GM19023 (cell line): ENCODE data around the gene NEXN.

ENCODE experiments used
- ATAC-seq: cut with Tn5 transposase; IDR thresholded peaks from one replicate; pipeline ENCODE4 v1.9.1; 2021; ENCODE audit warnings: mild to moderate bottlenecking, moderate library complexity; ENCODE audit not compliant: unreplicated experiment

The NEXN gene

DNA sequence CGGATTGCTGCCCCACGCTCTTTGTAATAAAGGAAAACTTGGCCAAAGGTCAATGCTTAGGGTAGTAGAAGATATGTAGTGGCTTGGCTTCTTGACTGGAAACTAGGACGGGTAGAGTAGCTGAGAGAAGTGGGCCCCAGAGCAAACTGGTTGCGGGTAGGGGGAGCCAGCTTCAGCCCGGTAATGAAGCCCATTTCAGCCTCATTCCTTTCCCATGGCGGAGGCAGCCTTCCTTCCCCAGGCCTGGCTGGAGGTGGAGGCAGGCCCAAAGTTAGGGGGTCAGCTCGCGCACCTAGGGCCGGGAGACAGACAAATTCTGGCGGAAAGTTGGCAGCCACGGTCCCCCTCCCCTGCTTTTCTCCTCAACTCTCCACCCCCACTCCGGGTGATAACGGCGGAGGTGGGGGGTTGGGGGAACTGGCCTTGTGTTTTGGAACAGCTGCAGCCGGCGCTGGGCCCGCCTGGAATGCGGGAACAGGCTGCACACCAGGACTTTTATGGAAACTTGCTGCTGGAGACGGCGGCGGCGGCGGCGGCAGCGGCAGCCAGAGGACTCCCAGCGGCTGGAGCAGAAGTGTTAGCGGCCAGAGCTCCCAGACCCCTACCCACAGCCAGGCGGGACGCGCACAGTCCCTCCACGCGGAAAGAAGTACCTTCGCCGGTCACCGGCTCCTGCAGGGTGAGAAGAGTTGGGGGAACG lies at the start of gene NEXN:
TSS of gene NEXN (plus strand) at position 544 of the 700 bp plus-strand sequence. CDS start 27,483 bp downstream, outside the sequence.
- ATAC-seq = peak; percentile 33

DNA sequence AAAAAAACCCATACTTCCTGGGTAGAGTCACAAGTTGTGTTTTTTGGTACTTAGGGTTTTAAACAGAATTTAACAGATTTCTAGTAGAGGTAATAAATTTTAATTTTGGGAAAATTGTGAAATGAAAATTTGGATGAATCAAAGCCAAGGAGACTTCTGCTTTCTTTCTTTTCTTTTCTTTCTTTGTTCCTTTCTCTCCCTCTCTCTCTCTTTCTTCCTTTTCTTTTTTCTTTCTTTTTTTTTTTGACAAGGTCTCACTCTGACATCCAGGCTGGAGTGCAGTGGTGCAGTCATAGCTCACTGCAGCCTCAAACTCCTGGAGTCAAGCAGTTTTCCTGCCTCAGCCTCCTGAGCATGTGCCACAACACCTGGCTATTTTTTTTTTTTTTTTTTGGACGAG lies 46.9 kb upstream of the NEXN start:
- ATAC-seq = no peak

DNA sequence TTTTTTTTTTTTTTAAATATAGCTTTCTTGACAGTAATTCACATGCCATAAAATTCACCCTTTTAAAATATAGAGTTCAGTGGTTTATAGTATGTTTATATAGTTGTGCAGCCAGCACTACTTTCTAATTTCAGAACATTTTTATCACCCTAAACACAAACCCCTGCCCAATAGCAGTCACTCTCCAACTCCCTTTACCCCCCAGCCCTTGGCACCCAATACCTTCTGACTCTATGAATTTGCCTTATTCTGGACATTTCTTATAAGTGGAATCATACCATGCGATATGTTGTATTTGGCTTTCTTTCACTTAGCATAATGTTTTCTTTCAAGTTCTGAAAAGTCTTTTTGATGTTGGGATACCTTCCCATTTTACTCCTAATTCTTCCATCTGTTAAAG lies 42.5 kb upstream of the NEXN start:
- no peak for ATAC-seq

DNA sequence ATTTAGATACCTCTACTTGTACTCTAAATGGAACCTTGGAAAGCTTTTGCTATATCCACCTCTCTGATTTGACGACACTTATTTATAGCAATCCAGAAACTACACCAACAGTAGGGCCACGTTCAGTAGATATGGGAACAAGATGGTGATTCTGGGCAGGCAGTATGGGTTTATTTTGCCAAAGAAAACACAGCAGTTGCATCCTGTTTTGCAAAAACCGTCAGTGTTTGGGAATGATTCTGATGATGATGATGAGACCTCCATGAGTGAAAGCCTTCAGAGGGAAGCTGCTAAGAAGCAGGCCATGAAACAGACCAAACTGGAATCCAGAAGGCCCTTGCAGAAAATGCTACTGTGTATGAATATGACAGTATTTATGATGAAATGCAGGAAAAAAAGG lies 41.5 kb upstream of the NEXN start:
- no peak for ATAC-seq

DNA sequence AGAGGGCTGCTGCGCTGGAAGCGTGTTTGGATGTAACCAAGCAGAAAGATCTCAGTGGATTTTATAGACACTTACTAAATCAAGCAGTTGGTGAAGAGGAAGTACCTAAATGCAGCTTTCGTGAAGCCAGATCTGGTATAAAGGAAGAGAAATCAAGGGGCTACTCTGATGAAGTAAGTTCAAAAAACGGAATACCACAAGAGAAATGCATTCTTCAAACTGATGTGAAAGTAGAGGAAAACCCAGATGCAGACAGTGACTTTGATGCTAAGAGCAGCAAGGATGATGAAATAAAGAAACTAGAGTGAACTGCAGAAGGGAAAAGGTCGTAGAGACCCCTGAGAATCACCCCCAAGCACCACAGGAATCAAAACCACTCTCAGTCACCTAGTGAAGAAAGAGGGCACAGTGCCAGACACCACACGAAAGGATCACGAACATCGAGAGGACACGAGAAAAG lies 40.8 kb upstream of the NEXN start:
- ATAC-seq = no peak

DNA sequence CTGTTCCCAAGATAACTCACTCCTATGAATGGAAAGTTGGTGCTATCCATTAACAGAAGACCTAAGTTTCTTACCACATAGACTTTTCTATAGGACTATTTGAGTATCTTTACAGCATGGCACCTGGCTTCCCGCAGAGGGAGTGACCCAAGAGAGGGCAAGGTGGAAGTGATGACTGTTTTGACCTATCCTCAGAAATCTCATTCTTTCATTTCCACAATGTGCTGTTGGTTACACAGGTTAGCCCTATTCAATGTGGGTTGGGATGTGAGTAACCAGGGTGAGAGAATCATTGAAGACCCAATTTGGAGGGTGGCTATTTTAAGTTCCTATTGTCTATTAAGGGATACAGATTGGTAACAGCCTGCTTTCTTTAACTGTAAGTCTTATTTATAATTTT lies 38.3 kb upstream of the NEXN start:
- ATAC-seq = no peak

DNA sequence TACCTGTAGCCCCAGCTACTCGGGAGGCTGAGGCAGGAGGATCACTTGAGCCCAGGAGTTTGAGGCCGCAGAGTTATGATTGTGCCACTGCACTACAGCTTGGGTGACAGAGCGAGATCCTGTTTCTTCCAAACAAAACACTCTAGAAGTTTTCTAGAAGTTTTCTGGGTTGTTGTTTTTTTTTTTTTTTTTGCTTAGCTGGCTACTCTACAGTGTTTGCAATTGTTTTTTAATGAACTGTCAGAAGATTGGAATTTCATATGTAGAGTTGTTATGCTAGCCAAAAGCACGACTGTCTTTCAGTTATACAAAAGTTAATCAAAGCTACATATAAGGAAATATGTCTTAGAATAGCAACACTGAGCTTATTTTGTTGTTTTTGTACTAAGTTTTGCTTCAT lies 30.9 kb upstream of the NEXN start:
- ATAC-seq = no peak

DNA sequence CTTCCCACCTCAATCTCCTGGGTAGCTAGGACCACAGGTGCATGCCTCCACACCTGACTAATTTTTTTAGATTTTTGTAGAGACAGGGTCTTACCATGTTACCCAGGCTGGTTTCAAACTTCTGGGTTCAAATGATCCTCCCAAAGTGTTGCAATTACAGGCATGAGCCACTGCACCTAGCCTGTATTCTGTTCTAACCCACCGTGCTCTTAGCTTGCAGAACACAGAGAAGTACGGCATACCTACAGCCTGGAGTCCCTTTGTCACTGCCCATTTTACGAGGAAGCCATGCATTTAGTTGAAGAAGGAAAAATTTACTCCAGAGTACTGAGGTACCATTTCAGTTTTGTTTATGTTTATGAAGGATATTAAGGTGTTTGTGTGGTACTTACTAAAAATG lies 29.7 kb upstream of the NEXN start:
- no peak for ATAC-seq

DNA sequence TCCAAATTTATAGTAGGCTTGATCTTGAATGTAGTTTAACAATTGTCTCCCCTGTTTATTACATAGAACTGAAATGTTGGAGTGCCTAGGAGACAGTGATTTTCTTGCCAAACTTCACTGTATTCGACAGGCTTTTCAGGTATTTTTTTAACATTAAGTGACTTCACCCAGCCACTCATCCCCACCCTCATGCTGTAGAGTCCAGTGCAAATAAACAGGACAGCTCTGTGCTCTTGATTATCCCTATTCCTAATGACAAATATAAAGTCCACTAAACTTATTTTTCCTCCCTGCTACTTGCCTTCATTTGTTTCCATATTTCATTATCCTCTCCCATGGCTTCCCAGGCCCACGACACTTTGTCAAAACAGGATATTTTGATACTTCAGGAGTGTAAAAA lies 29.2 kb upstream of the NEXN start:
- ATAC-seq = no peak

DNA sequence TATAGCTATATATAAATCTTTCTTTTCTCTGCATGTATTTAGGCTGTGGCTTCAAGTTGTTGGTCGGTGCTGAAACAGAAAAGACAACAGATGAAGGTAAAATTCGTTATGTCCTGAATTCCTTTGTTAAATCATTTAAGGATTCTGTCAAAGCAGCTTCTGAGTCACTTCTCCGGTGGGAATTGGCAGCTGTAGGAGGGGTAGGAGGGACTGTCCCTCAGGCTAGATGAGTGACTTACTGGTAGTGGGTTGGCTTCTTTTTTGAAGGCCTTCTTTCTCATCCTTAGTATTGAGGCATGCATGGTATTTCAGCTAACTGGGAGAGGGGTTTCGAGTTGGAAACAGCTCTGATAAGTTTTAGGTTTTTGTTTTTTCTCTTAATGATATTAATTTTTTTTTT lies 22.1 kb upstream of the NEXN start:
- ATAC-seq = no peak

DNA sequence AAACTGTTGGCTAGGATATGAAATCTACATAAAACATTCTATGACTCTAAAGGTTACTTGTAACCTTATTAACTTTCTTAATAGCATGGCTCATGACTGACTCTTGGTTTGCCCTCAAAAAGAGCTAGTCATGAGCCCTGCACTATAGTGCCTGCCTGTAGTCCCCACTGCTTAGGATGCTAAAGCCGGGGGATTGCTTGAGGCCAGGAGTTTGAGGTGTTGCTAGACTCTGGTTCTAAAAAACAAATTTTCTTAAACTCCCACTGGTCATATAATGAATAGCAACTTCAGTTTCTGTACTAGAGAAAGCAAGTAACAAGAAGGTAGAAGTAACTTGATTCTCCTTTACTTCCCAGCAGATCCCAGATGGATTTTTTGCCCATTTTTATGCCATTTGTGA lies 15.8 kb upstream of the NEXN start:
- ATAC-seq = no peak

DNA sequence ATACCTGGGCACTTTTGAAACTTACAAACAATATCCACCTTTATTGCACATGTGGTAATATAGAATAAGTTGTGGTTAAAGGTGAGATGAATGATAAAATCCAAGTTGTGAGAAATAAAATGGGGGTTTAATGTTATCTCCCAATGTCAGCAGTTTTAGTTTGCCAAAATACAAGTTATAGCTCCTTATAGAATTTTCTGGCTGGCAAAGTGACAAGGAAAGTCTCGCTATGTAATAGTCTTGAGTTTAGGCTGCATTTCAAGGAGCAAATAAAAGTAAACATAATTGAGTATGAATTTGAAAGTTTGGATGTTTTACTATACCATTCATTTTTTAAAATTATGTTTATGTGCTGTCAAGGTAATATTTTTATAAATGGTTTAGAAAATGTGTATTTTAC lies 15.0 kb upstream of the NEXN start:
- no peak for ATAC-seq

DNA sequence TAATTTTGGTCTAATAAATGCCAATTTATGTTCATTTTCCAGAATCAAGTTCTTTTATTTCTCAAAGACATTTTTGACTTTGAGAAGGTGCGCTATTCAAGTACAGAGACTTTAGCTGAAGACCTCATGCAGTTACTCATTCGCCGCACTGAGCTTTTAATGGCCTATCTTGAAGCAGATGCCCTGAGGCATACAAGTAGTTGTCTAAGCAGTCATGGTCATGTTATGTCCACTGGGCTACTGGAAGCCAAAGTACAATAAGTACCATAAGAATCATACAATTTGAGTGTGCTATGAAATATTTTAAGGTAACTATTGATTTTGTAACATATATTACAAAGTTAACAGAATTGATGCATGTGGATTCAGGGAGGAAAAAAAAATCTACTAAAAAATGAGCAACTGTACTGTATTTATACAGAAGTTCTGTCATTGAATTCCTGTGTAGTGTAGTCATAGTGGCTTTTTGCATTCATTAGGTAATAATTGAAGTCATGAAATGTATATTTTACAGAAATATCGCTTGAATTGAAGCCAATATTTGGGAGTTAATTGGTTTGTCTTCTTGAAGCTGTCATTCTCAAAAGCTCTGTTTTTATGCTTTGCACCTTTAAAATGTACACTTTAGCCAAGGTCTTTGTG lies 13.5 kb upstream of the NEXN start:
- no peak for ATAC-seq

DNA sequence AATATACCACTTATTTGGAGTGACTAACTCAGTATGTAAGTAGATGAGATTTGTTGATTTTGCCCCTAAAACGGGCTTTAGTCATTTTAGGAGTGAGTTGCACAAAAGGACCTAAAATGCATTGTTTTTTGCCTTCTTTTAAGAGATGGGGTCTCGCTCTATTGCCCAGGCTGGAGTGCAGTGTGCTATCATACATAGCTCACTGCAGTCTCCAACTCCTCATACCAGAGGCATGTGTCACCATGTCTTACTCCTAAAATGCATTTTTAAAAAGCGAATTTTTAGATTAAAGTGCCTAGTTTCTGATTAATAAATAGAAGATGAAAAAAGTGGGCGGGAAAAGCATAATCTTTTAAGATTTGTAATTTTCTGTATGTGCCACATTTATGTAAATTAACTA lies 11.5 kb upstream of the NEXN start:
- no peak for ATAC-seq

DNA sequence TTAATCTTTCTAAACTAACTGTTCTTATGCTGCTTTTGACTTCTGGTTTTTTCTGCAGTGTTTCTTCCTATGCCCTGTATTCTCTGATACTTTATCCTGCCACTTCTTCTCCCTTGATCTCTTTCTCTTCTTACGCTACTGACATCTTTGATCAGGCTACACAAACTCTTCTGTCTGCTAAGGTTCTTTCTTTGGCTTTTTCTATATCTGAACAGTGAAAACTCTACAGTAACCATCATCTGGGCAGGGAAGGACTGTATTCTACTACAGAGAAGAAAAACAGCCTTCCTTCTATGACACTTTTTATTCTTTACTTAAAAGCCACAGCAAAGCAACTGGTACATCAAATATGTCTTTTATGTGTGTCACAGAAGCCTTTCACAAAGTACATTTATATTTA lies 7.4 kb upstream of the NEXN start:
- no peak for ATAC-seq

DNA sequence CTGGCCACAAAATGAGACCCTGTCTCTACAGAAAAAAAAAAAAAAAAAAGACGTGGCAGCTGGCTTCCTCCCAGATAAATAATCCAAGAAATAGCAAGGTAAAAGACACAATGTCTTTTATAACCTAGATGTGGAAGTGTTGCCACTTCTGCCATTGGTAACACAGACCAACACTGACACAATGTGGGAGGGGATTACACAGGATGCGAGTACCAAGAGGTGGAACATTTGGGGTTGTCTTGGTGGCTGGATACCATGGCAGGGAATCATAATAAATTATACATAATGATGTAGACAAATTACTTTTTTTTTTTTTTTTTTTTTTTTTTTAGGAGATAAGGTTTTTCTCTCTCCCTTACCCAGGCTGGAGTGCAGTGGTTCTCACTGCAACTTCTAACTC lies 6.0 kb upstream of the NEXN start:
- ATAC-seq = no peak

DNA sequence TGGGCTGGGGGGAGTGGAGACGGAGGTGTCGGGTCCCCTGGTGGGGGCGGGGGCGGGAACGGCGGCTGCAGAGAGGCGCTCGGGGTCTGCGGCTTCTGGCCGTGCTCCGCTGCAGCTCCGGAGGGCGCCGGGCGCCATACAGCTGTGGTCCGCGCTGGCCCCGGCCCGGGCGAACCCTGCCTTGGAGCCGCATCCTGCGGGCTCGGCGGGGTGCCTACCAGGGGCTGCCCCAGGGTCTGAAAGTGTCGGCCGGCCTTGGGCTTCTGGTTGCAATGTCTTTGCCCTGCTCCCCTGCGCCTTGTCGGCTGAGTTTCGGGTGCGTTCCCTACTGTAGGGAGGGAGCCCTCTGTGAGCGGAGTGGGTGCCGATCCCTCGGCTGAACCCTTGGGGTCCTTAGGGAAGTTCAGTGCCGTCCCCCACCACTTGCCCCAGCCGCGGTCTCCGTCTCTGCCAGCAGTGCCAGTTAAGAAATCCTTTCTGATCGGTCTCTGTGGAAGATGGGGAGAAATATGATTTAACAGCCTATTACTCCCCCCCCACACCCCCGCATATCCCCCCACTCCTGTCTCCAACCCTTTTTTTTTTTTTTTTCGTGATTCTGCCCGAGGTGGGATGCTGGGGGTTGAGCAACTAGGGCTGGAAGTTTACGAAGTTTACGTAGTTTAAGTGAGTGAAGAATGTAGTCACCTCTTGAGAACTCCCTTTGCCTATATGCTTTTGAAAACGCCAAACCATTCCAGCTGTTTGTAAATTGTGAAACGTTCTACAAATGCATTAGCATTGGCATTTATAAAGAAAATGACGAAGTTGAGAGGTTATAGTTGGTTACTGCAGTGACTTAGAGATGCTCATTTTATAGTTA lies 588 bp downstream of the NEXN start:
- peak; percentile 77 for ATAC-seq

DNA sequence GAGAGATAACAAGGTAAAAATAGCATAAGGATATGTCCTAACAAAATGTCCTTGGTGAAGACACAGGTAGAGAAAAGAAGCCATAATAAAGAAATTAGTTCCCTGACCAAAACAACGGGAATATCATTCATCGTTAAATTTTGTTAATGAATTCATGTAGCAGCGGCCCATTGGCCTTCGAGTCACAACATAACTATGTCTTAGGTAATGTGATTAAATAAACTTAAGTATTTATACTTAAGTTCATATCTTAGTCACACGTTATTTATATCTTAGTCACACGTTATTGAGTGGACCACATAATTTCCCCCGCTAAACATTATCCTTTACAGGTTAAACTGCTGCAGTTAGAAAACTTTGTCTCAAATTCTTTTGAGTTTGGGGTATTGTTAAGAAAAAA lies 1.2 kb downstream of the NEXN start:
- ATAC-seq = no peak

DNA sequence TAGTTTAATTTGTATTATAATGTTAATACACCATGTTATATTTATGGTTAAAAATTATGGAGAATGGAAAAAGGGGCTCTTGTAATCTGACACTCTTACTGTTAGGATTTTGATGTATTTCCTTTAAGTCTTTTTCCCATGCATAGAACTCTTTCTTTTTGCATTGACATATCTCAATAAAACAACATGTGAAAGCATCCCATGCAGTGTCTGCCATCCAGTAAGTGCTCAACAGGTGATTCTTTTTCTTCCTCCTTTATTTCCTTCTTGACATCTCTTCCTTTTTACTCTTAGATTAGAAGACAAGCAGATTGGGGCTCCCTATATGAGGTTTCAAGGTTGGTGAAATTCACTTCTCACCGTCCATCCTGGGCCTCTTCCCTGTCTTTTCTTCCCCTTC lies 2.8 kb downstream of the NEXN start:
- no peak for ATAC-seq

DNA sequence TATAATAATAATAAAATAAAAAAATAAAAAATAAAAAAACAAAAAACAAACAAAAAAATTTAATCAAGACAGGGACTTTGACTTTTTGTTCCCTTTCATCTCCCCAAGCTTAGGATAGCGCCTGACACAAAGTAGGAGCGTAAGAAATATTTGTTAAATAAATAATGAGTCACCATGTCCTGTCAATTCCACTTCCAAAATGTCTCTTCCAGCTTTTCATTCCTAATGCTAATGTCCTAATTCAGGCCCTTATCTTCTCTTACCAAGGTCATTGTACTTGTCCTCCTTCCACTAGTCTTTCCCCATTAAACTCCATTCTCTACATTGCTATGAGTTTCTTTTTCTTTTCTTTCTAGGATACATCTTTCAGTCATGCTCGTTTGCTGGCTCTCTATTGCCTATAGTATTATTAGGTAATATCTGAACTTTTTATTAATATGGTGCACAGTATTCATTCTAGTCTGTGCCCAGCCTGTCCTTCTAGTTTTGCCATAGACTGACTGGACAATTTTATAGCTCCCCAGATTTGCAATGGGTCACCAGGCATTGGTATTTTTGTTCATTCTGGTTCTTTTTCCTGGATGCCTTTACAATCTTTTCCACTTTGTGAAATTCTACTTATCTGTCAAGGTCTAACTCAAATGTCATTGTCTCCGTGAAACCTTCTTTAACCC lies 11.4 kb downstream of the NEXN start:
- no peak for ATAC-seq

DNA sequence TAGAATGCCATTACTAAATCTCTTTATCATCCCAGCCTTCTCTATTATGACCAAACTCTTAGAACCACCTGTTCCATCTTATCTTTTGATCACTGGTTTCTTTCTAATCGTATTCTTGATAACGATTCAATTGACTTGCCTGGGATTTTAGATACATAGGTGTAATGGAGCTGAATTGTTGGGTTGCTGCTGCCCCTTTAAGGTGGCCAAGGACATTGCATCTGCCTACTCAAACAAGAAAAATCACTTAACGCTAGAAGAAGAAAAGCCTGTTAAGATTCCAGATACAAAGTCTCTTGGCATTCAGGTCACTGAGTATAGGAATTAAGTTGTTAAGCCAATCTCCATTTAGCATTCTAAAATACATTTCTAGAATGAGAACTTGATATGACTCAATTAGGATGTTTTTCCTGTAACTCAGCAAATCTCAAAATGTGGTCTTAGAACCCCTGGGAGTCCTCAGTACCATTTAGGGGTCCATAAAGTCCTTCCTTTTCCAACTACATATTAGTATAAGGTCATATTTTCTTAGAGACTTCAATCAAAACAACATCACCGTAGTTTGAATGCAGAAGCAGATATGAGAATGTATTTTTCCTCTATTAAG lies 12.4 kb downstream of the NEXN start:
- no peak for ATAC-seq
